HepG2 (cell line): ENCODE results near the gene SPINK9.

Experiments used
- ETV6 ChIP-seq: sonication (generic); formaldehyde crosslinking; conservative IDR thresholded peaks from 2 replicates; pipeline ENCODE4 v1.4.0; 2020; ENCODE audit warnings: missing genetic modification reagents
- FOXK2 ChIP-seq: fragments of 450-650 bp; IDR thresholded peaks from 2 replicates; pipeline ENCODE4 v1.6.1; 2016
- NFE2 ChIP-seq: sonication (generic); formaldehyde crosslinking; IDR thresholded peaks from 2 replicates; pipeline ENCODE4 v1.4.0; 2020; ENCODE audit warnings: missing genetic modification reagents
- RAD51 ChIP-seq: fragments of 450-650 bp; IDR thresholded peaks from 2 replicates; pipeline ENCODE4 v1.6.1; 2016; ENCODE audit warnings: borderline replicate concordance
- SMARCC2 ChIP-seq: fragments of 450-650 bp; IDR thresholded peaks from 2 replicates; pipeline ENCODE4 v1.6.1; 2017; ENCODE audit warnings: antibody characterized with exemption, mild to moderate bottlenecking
- TCF7L2 ChIP-seq: IDR thresholded peaks from 2 replicates; pipeline ENCODE4 v1.6.1; 2011; ENCODE audit warnings: mild to moderate bottlenecking, low read depth, low read length, moderate library complexity
- ZNF3 ChIP-seq: IDR thresholded peaks from 2 replicates; pipeline ENCODE4 v1.7.0; 2017; ENCODE audit warnings: inconsistent platforms
- ZNF558 ChIP-seq: sonication (generic); formaldehyde crosslinking; IDR thresholded peaks from 2 replicates; pipeline ENCODE4 v1.9.0; 2022; ENCODE audit warnings: mild to moderate bottlenecking, missing genetic modification reagents, borderline replicate concordance
- ZNF747 ChIP-seq: sonication (generic); formaldehyde crosslinking; IDR thresholded peaks from 2 replicates; pipeline ENCODE4 v1.8.1; 2023; ENCODE audit warnings: missing genetic modification reagents, mild to moderate bottlenecking, borderline replicate concordance
- TF ChIP-seq, protein P1 (sequence below): sonication (generic); formaldehyde crosslinking; IDR thresholded peaks from 2 replicates; pipeline ENCODE4 v1.4.0; 2020; ENCODE audit warnings: mild to moderate bottlenecking, missing genetic modification reagents
- TF ChIP-seq, protein P2 (sequence below), 2 experiments: IDR thresholded peaks; 2 replicates each; pipeline ENCODE4 v1.6.1; 2011 to 2012; ENCODE audit warnings: low read length in 2 of 2, borderline replicate concordance in 1 of 2, low read depth in 1 of 2, mild to moderate bottlenecking in 1 of 2, moderate library complexity in 1 of 2
- TF ChIP-seq, protein P3 (sequence below): sonication (generic); formaldehyde crosslinking; IDR thresholded peaks from 2 replicates; pipeline ENCODE4 v1.4.0; 2020; ENCODE audit warnings: low read depth, missing genetic modification reagents
- TF ChIP-seq, protein P4 (sequence below): sonication (generic); formaldehyde crosslinking; IDR thresholded peaks from 2 replicates; pipeline ENCODE4 v1.5.0; 2020; ENCODE audit warnings: mild to moderate bottlenecking, missing genetic modification reagents, borderline replicate concordance
- TF ChIP-seq, protein P5 (sequence below): sonication (generic); formaldehyde crosslinking; IDR thresholded peaks from 2 replicates; pipeline ENCODE4 v1.5.0; 2020; ENCODE audit warnings: mild to moderate bottlenecking, missing genetic modification reagents, moderate library complexity

DNA sequence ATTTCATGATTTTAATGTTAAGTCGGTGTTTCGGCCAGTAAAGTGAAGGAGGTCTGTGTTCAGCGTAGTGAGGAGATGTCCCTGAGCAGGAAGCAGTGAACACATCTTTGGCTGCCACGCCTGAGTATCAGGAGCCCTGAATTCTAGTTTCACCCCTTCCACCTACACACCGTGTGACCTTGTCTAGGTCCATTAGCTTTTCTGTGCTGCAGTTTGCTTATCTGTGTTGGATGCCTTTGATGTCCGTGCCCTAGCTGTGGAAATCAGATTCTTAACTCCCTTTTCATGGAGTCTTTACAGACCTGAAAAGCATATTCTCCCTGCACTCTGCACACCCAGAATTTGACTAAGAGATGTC, 49.0 kb downstream of the SPINK9 start:
- TF ChIP-seq TCF7L2 = no peak
- no peak for TF ChIP-seq SMARCC2
- no peak for TF ChIP-seq RAD51
- TF ChIP-seq, protein P1, sequence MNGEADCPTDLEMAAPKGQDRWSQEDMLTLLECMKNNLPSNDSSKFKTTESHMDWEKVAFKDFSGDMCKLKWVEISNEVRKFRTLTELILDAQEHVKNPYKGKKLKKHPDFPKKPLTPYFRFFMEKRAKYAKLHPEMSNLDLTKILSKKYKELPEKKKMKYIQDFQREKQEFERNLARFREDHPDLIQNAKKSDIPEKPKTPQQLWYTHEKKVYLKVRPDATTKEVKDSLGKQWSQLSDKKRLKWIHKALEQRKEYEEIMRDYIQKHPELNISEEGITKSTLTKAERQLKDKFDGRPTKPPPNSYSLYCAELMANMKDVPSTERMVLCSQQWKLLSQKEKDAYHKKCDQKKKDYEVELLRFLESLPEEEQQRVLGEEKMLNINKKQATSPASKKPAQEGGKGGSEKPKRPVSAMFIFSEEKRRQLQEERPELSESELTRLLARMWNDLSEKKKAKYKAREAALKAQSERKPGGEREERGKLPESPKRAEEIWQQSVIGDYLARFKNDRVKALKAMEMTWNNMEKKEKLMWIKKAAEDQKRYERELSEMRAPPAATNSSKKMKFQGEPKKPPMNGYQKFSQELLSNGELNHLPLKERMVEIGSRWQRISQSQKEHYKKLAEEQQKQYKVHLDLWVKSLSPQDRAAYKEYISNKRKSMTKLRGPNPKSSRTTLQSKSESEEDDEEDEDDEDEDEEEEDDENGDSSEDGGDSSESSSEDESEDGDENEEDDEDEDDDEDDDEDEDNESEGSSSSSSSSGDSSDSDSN (CRISPR knock-in tag) = no peak
- TF ChIP-seq ZNF558 = no peak
- TF ChIP-seq, protein P2, sequence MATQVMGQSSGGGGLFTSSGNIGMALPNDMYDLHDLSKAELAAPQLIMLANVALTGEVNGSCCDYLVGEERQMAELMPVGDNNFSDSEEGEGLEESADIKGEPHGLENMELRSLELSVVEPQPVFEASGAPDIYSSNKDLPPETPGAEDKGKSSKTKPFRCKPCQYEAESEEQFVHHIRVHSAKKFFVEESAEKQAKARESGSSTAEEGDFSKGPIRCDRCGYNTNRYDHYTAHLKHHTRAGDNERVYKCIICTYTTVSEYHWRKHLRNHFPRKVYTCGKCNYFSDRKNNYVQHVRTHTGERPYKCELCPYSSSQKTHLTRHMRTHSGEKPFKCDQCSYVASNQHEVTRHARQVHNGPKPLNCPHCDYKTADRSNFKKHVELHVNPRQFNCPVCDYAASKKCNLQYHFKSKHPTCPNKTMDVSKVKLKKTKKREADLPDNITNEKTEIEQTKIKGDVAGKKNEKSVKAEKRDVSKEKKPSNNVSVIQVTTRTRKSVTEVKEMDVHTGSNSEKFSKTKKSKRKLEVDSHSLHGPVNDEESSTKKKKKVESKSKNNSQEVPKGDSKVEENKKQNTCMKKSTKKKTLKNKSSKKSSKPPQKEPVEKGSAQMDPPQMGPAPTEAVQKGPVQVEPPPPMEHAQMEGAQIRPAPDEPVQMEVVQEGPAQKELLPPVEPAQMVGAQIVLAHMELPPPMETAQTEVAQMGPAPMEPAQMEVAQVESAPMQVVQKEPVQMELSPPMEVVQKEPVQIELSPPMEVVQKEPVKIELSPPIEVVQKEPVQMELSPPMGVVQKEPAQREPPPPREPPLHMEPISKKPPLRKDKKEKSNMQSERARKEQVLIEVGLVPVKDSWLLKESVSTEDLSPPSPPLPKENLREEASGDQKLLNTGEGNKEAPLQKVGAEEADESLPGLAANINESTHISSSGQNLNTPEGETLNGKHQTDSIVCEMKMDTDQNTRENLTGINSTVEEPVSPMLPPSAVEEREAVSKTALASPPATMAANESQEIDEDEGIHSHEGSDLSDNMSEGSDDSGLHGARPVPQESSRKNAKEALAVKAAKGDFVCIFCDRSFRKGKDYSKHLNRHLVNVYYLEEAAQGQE (IDR thresholded peaks at IDR 0.05; ENCODE audit: borderline replicate concordance in 1 of 2, low read depth in 1 of 2, low read length in 2 of 2) = no peak
- TF ChIP-seq NFE2 = no peak
- TF ChIP-seq, protein P3, sequence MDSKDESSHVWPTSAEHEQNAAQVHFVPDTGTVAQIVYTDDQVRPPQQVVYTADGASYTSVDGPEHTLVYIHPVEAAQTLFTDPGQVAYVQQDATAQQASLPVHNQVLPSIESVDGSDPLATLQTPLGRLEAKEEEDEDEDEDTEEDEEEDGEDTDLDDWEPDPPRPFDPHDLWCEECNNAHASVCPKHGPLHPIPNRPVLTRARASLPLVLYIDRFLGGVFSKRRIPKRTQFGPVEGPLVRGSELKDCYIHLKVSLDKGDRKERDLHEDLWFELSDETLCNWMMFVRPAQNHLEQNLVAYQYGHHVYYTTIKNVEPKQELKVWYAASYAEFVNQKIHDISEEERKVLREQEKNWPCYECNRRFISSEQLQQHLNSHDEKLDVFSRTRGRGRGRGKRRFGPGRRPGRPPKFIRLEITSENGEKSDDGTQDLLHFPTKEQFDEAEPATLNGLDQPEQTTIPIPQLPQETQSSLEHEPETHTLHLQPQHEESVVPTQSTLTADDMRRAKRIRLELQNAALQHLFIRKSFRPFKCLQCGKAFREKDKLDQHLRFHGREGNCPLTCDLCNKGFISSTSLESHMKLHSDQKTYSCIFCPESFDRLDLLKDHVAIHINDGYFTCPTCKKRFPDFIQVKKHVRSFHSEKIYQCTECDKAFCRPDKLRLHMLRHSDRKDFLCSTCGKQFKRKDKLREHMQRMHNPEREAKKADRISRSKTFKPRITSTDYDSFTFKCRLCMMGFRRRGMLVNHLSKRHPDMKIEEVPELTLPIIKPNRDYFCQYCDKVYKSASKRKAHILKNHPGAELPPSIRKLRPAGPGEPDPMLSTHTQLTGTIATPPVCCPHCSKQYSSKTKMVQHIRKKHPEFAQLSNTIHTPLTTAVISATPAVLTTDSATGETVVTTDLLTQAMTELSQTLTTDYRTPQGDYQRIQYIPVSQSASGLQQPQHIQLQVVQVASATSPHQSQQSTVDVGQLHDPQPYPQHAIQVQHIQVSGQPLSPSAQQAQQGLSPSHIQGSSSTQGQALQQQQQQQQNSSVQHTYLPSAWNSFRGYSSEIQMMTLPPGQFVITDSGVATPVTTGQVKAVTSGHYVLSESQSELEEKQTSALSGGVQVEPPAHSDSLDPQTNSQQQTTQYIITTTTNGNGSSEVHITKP = no peak
- no peak for TF ChIP-seq FOXK2
- TF ChIP-seq ETV6 (CRISPR knock-in tag) = no peak
- TF ChIP-seq, protein P4, sequence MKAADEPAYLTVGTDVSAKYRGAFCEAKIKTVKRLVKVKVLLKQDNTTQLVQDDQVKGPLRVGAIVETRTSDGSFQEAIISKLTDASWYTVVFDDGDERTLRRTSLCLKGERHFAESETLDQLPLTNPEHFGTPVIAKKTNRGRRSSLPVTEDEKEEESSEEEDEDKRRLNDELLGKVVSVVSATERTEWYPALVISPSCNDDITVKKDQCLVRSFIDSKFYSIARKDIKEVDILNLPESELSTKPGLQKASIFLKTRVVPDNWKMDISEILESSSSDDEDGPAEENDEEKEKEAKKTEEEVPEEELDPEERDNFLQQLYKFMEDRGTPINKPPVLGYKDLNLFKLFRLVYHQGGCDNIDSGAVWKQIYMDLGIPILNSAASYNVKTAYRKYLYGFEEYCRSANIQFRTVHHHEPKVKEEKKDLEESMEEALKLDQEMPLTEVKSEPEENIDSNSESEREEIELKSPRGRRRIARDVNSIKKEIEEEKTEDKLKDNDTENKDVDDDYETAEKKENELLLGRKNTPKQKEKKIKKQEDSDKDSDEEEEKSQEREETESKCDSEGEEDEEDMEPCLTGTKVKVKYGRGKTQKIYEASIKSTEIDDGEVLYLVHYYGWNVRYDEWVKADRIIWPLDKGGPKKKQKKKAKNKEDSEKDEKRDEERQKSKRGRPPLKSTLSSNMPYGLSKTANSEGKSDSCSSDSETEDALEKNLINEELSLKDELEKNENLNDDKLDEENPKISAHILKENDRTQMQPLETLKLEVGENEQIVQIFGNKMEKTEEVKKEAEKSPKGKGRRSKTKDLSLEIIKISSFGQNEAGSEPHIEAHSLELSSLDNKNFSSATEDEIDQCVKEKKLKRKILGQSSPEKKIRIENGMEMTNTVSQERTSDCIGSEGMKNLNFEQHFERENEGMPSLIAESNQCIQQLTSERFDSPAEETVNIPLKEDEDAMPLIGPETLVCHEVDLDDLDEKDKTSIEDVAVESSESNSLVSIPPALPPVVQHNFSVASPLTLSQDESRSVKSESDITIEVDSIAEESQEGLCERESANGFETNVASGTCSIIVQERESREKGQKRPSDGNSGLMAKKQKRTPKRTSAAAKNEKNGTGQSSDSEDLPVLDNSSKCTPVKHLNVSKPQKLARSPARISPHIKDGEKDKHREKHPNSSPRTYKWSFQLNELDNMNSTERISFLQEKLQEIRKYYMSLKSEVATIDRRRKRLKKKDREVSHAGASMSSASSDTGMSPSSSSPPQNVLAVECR (CRISPR knock-in tag) = no peak
- TF ChIP-seq ZNF3 (CRISPR knock-in tag) = no peak
- TF ChIP-seq ZNF747 (CRISPR knock-in tag) = no peak
- TF ChIP-seq, protein P5, sequence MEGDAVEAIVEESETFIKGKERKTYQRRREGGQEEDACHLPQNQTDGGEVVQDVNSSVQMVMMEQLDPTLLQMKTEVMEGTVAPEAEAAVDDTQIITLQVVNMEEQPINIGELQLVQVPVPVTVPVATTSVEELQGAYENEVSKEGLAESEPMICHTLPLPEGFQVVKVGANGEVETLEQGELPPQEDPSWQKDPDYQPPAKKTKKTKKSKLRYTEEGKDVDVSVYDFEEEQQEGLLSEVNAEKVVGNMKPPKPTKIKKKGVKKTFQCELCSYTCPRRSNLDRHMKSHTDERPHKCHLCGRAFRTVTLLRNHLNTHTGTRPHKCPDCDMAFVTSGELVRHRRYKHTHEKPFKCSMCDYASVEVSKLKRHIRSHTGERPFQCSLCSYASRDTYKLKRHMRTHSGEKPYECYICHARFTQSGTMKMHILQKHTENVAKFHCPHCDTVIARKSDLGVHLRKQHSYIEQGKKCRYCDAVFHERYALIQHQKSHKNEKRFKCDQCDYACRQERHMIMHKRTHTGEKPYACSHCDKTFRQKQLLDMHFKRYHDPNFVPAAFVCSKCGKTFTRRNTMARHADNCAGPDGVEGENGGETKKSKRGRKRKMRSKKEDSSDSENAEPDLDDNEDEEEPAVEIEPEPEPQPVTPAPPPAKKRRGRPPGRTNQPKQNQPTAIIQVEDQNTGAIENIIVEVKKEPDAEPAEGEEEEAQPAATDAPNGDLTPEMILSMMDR = no peak
